Neural cell (in vitro differentiated cells): ENCODE results near the gene A1BG. TPM values are rescaled to one million over a fixed set of nuclear protein-coding genes. Genes with fewer than 3 reads are reported as not detected.

Source experiments
- H2AFZ ChIP-seq: fragments of 200-600, 300-800 bp; sonication (generic), shearing (Covaris generic); 2 replicates; pipeline ENCODE4 v1.6.0; 2014; ENCODE audit warnings: low read depth, mild to moderate bottlenecking, antibody characterized with exemption, low read length, moderate library complexity
- H3F3A ChIP-seq: fragments of 200-600 bp; shearing (Covaris generic); 2 replicates; pipeline ENCODE4 v1.6.1; 2016; ENCODE audit warnings: mild to moderate bottlenecking, moderate library complexity, mixed read lengths, antibody characterized with exemption, low read length; ENCODE audit not compliant: insufficient read depth, poor library complexity, severe bottlenecking
- H3K27ac ChIP-seq: fragments of 200-600, 300-800 bp; sonication (generic), shearing (Covaris generic); 2 replicates; pipeline ENCODE4 v1.5.1; 2014; ENCODE audit warnings: mild to moderate bottlenecking, low read length, moderate library complexity
- H3K27me3 ChIP-seq: fragments of 300-800, 200-600 bp; sonication (generic), shearing (Covaris generic); 2 replicates; pipeline ENCODE4 v1.6.0; 2014; ENCODE audit warnings: mild to moderate bottlenecking, low read depth, low read length, moderate library complexity; ENCODE audit not compliant: insufficient read depth
- H3K36me3 ChIP-seq: fragments of 300-800, 200-600 bp; sonication (generic), shearing (Covaris generic); 2 replicates; pipeline ENCODE4 v1.5.1; 2014; ENCODE audit warnings: mild to moderate bottlenecking, antibody characterized with exemption, low read length, moderate library complexity; ENCODE audit not compliant: insufficient read depth
- H3K4me2 ChIP-seq: fragments of 300-800, 200-600 bp; sonication (generic), shearing (Covaris generic); 2 replicates; pipeline ENCODE4 v1.6.0; 2014; ENCODE audit warnings: mild to moderate bottlenecking, low read length
- H3K4me3 ChIP-seq: fragments of 300-800, 200-600 bp; sonication (generic), shearing (Covaris generic); 2 replicates; pipeline ENCODE4 v1.5.1; 2014; ENCODE audit warnings: mild to moderate bottlenecking, low read length, moderate library complexity
- H3K79me2 ChIP-seq: fragments of 200-600 bp; shearing (Covaris generic); replicated peaks from 2 replicates; pipeline ENCODE4 v1.6.0; 2014; ENCODE audit warnings: mild to moderate bottlenecking, low read length, moderate library complexity; ENCODE audit not compliant: insufficient read depth
- H3K9ac ChIP-seq: fragments of 300-800, 200-600 bp; sonication (generic), shearing (Covaris generic); 2 replicates; pipeline ENCODE4 v1.6.1; 2016; ENCODE audit warnings: mild to moderate bottlenecking, low read length, mixed read lengths
- H3K9me2 ChIP-seq: fragments of 200-600 bp; shearing (Covaris generic); 2 replicates; pipeline ENCODE4 v1.6.1; 2016; ENCODE audit warnings: mild to moderate bottlenecking, low read length, mixed read lengths; ENCODE audit not compliant: insufficient read depth
- H3K9me3 ChIP-seq: fragments of 200-600, 300-800 bp; sonication (generic), shearing (Covaris generic); 2 replicates; pipeline ENCODE4 v1.6.1; 2016; ENCODE audit warnings: mild to moderate bottlenecking, mixed run types, low read length, moderate library complexity, mixed read lengths
- H4K20me1 ChIP-seq: fragments of 200-600 bp; shearing (Covaris generic); 2 replicates; pipeline ENCODE4 v1.6.1; 2016; ENCODE audit warnings: mild to moderate bottlenecking, mixed run types; ENCODE audit not compliant: insufficient read depth
- CTCF ChIP-seq: fragments of 450-650 bp; IDR thresholded peaks from 2 replicates; pipeline ENCODE4 v1.5.1; 2014; ENCODE audit warnings: antibody characterized with exemption, mild to moderate bottlenecking, moderate library complexity; ENCODE audit not compliant: poor library complexity, severe bottlenecking
- EP300 ChIP-seq: fragments of 450-650 bp; conservative IDR thresholded peaks from 2 replicates; pipeline ENCODE4 v1.6.1; 2014; ENCODE audit warnings: antibody characterized with exemption, mild to moderate bottlenecking, moderate library complexity; ENCODE audit not compliant: poor library complexity, severe bottlenecking
- EZH2 ChIP-seq: fragments of 200-600, 300-800 bp; shearing (Covaris generic), sonication (generic); IDR thresholded peaks from 2 replicates; pipeline ENCODE4 v1.6.1; 2014; ENCODE audit warnings: antibody characterized with exemption, low read length, borderline replicate concordance, mild to moderate bottlenecking; ENCODE audit not compliant: insufficient read depth, poor library complexity, severe bottlenecking
- MXI1 ChIP-seq: fragments of 450-650 bp; conservative IDR thresholded peaks from 2 replicates; pipeline ENCODE4 v1.6.1; 2014; ENCODE audit warnings: antibody characterized with exemption, mild to moderate bottlenecking; ENCODE audit not compliant: poor library complexity, severe bottlenecking
- POLR2AphosphoS5 ChIP-seq: IDR thresholded peaks from 2 replicates; pipeline ENCODE4 v1.6.1; 2012
- RAD21 ChIP-seq: fragments of 450-650 bp; conservative IDR thresholded peaks from 2 replicates; pipeline ENCODE4 v1.6.1; 2014; ENCODE audit warnings: antibody characterized with exemption, mild to moderate bottlenecking, moderate library complexity
- REST ChIP-seq: IDR thresholded peaks from 2 replicates; pipeline ENCODE4 v1.6.1; 2012; ENCODE audit warnings: borderline replicate concordance
- SMC3 ChIP-seq: fragments of 450-650 bp; conservative IDR thresholded peaks from 2 replicates; pipeline ENCODE4 v1.6.1; 2014; ENCODE audit warnings: antibody characterized with exemption, mild to moderate bottlenecking, moderate library complexity; ENCODE audit not compliant: poor library complexity
- TAF1 ChIP-seq: IDR thresholded peaks from 2 replicates; pipeline ENCODE4 v1.6.1; 2012; ENCODE audit warnings: low read depth
- polyA plus RNA-seq: library from polyadenylated mRNA; depleted of rRNA; stranded (reverse); fragments of >200 nt; gene quantifications from 2 replicates; pipeline ENCODE4 v1.2.3, GENCODE V29; 2014

The A1BG gene
- polyA plus RNA-seq, 1 donor from 2014 or later: 40.0 TPM

- no peak overlapping the region for H2AFZ ChIP-seq
- H3K9ac ChIP-seq: no peak overlapping the region
- H3K4me3 ChIP-seq: no peak overlapping the region
- no peaks in the 10 kb centered on the region for H3K9me3 ChIP-seq
- H3K9me2 ChIP-seq: no peaks in the 10 kb centered on the region
- no peak overlapping the region for H3K4me2 ChIP-seq
- H3K79me2 ChIP-seq: no peaks in the 10 kb centered on the region
- TF ChIP-seq MXI1 (no peak), EZH2 (no peak), TAF1 (no peak), SMC3 (no peak), POLR2AphosphoS5 (no peak), CTCF (no peak), EP300 (no peak)
- H4K20me1 ChIP-seq: no peaks in the 10 kb centered on the region
- no peak overlapping the region for H3K27ac ChIP-seq
- H3K36me3 ChIP-seq: no peaks in the 10 kb centered on the region
- no peaks in the 10 kb centered on the region for H3K27me3 ChIP-seq
- peaks cover 5% of the 10 kb centered on the region for H3F3A ChIP-seq
These were observed 13.5 kb upstream of the A1BG start for GRCh38 chr19:58366585-58367430.

- Histone ChIP-seq H3K9ac (no peak overlapping the region), H3K9me3 (no peaks in the 10 kb centered on the region), H4K20me1 (no peaks in the 10 kb centered on the region), H3K4me3 (no peak overlapping the region), H3K79me2 (no peaks in the 10 kb centered on the region), H3K27ac (no peak overlapping the region), H3K4me2 (no peak overlapping the region), H3K36me3 (no peaks in the 10 kb centered on the region), H3F3A (peaks cover 5% of the 10 kb centered on the region), H2AFZ (no peak overlapping the region), H3K9me2 (no peaks in the 10 kb centered on the region), H3K27me3 (no peaks in the 10 kb centered on the region)
- no peak for TF ChIP-seq REST
- TF ChIP-seq CTCF: no peak
- TF ChIP-seq EZH2: no peak
- no peak for TF ChIP-seq POLR2AphosphoS5
- no peak for TF ChIP-seq EP300
- TF ChIP-seq SMC3: no peak
- TF ChIP-seq MXI1: no peak
- TF ChIP-seq RAD21: no peak
- TF ChIP-seq TAF1: no peak
These were observed 10.9 kb upstream of the A1BG start for GRCh38 chr19:58364146-58364545.
